Spleen (tissue), 7 donors: ENCODE data around the gene USP15.
"Not testable (repeated sequence)": the region's sequence is repeated elsewhere in the genome, so short reads cannot be mapped to it uniquely, and the experiment has no call there.

Experiments
- CTCF ChIP-seq, 11 experiments: fragments of 200-600 bp in 7 of 11; fragments of 450-650 bp in 4 of 11; sonication (generic) in 4 of 11; IDR thresholded peaks in 8 of 11; conservative IDR thresholded peaks in 3 of 11; 1 replicate in 7 of 11; 2 replicates in 4 of 11; pipeline versions ENCODE4 v1.4.0 to v1.8.0; 2016 to 2021; ENCODE audit warnings: antibody characterized with exemption in 11 of 11, inconsistent platforms in 4 of 11, mild to moderate bottlenecking in 1 of 11
- POLR2A ChIP-seq, 3 donors: fragments of 450-650 bp; IDR thresholded peaks; one replicate each; pipeline ENCODE4 v1.5.1; 2017; ENCODE audit warnings: antibody characterized with exemption in 3 of 3, mild to moderate bottlenecking in 1 of 3
- donor health status: DM: no; HTN: no; CAD: no; lungs with moderate emphysema.
- donor health status: DM: no; HTN: no; CAD: no.
- donor health status: DM: no; HTN: no; CAD: no.

GRCh38 chr12:62344731-62345556 lies 84.7 kb downstream of the USP15 start:
- TF ChIP-seq CTCF (IDR thresholded peaks at IDR 0.05 in 8 of 11, conservative IDR thresholded peaks at IDR 0.05 in 3 of 11); POLR2A (IDR thresholded peaks at IDR 0.05): not testable (repeated sequence)
